ENCODE results near the gene GFER. TPM values are rescaled to one million over a fixed set of nuclear protein-coding genes. Genes with fewer than 3 reads are reported as not detected.

GFER gene
- total and polyA plus RNA-seq, 9 of the 15 experiments (the other 6 are each of a cell fraction or from before 2014, with no cell fraction given), result 4.3 to 53.7 (median 19.8) TPM

- TF ChIP-seq, protein P1, sequence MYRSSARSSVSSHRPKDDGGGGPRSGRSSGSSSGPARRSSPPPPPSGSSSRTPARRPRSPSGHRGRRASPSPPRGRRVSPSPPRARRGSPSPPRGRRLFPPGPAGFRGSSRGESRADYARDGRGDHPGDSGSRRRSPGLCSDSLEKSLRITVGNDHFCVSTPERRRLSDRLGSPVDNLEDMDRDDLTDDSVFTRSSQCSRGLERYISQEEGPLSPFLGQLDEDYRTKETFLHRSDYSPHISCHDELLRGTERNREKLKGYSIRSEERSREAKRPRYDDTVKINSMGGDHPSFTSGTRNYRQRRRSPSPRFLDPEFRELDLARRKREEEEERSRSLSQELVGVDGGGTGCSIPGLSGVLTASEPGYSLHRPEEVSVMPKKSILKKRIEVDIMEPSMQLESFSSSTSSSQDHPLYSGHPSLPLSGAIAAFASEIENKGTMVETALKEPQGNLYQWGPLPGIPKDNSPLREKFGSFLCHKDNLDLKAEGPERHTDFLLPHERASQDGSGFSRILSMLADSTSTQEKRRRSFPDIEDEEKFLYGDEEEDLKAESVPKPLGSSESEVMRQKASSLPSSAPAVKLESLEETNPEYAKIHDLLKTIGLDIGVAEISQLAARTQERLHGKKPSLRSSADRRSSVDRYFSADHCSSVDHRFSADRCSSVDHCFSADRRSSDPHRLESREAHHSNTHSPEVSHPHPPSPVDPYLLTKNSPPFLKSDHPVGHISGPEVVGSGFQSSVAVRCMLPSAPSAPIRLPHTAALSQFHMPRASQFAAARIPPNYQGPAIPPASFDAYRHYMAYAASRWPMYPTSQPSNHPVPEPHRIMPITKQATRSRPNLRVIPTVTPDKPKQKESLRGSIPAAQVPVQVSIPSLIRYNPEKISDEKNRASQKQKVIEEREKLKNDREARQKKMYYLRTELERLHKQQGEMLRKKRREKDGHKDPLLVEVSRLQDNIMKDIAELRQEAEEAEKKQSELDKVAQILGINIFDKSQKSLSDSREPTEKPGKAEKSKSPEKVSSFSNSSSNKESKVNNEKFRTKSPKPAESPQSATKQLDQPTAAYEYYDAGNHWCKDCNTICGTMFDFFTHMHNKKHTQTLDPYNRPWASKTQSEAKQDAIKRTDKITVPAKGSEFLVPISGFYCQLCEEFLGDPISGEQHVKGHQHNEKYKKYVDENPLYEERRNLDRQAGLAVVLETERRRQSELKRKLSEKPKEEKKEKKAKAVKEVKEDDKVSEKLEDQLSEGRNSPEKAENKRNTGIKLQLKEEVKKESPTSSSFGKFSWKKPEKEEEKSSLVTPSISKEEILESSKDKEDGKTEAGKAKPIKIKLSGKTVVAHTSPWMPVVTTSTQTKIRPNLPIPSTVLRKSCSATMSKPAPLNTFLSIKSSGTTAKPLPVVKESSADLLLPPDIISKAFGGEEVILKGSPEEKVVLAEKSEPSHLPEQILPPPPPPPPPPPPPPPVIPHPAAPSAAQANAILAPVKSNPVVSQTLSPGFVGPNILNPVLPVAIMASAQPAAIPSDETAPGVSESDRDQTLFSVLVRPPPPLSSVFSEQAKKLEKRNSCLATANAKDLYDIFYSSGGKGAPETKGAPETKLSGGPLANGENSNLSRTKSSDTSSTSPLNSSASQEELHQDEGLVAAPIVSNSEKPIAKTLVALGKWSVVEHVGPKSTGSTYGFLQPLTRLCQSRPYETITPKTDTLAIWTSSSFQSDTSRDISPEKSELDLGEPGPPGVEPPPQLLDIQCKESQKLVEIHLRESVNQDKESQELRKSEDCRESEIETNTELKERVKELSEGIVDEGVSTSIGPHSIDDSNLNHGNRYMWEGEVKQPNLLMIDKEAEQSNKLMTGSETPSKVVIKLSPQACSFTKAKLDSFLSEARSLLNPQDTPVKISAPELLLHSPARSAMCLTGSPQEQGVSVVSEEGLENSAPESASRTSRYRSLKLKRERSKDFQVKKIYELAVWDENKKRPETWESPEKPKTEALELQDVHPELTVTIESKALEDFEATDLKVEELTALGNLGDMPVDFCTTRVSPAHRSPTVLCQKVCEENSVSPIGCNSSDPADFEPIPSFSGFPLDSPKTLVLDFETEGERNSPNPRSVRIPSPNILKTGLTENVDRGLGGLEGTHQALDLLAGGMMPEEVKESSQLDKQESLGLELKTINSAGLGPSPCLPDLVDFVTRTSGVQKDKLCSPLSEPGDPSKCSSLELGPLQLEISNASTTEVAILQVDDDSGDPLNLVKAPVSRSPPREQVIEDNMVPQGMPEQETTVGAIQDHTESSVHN (IDR thresholded peaks at IDR 0.05; ENCODE audit: borderline replicate concordance in 1 of 2, low read depth in 1 of 2), result no peak
- TF ChIP-seq, protein P2, sequence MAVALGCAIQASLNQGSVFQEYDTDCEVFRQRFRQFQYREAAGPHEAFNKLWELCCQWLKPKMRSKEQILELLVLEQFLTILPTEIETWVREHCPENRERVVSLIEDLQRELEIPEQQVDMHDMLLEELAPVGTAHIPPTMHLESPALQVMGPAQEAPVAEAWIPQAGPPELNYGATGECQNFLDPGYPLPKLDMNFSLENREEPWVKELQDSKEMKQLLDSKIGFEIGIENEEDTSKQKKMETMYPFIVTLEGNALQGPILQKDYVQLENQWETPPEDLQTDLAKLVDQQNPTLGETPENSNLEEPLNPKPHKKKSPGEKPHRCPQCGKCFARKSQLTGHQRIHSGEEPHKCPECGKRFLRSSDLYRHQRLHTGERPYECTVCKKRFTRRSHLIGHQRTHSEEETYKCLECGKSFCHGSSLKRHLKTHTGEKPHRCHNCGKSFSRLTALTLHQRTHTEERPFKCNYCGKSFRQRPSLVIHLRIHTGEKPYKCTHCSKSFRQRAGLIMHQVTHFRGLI (CRISPR knock-in tag; IDR thresholded peaks at IDR 0.05), result no peak
- TF ChIP-seq SNIP1 (IDR thresholded peaks at IDR 0.05; ENCODE audit: low read depth) (no peak), MECOM (CRISPR knock-in tag; IDR thresholded peaks at IDR 0.05) (no peak), POLR3G (IDR thresholded peaks at IDR 0.05; ENCODE audit: extremely low read depth, insufficient read length, insufficient replicate concordance) (no peak), KDM1A (IDR thresholded peaks at IDR 0.05) (no peak), RBM14 (IDR thresholded peaks at IDR 0.05; ENCODE audit: borderline replicate concordance, insufficient read depth, low read depth, low read length) (no peak), RAD51 (IDR thresholded peaks at IDR 0.05; ENCODE audit: borderline replicate concordance, low read depth) (no peak; the same call in 1 of the 2 replicates)
- TF ChIP-seq, protein P3, sequence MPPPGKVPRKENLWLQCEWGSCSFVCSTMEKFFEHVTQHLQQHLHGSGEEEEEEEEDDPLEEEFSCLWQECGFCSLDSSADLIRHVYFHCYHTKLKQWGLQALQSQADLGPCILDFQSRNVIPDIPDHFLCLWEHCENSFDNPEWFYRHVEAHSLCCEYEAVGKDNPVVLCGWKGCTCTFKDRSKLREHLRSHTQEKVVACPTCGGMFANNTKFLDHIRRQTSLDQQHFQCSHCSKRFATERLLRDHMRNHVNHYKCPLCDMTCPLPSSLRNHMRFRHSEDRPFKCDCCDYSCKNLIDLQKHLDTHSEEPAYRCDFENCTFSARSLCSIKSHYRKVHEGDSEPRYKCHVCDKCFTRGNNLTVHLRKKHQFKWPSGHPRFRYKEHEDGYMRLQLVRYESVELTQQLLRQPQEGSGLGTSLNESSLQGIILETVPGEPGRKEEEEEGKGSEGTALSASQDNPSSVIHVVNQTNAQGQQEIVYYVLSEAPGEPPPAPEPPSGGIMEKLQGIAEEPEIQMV (tag; conservative IDR thresholded peaks at IDR 0.05; ENCODE audit: low read depth), result no peak
These were observed 20.0 kb downstream of the GFER start (continued) for GRCh38 chr16:2003827-2004641.
